Fibroblast of skin of left biceps (primary cell): ENCODE measurements around the gene CLCN3.
"Not testable (repeated sequence)": the region's sequence is repeated elsewhere in the genome, so short reads cannot be mapped to it uniquely, and the experiment has no call there.

Experiments used
- DNase-seq, 2 experiments: peaks; one replicate each; pipeline ENCODE4 v3.0.0-alpha.2; 2013; ENCODE audit warnings: low read depth in 2 of 2

CLCN3 gene

DNA sequence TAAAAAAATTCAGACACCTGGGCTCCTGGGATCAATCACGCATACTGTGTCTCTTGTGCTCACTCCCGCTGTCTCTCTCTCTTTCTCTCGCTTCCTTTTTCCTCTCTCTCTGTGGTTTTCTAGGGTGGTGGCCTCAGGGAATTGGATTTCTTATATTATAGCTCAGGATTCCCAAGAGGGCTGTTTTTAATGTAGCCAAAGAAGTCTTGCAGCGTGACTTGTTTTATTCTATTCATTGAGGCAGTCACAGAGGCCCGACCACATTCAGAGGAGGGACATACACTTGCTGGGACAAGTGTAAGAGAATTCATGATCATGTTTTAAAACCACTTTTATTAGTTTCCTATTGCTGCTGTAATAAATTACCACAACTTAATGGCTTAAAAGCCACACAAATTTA, 78.0 kb downstream of the CLCN3 start:
- DNase-seq = no peak

DNA sequence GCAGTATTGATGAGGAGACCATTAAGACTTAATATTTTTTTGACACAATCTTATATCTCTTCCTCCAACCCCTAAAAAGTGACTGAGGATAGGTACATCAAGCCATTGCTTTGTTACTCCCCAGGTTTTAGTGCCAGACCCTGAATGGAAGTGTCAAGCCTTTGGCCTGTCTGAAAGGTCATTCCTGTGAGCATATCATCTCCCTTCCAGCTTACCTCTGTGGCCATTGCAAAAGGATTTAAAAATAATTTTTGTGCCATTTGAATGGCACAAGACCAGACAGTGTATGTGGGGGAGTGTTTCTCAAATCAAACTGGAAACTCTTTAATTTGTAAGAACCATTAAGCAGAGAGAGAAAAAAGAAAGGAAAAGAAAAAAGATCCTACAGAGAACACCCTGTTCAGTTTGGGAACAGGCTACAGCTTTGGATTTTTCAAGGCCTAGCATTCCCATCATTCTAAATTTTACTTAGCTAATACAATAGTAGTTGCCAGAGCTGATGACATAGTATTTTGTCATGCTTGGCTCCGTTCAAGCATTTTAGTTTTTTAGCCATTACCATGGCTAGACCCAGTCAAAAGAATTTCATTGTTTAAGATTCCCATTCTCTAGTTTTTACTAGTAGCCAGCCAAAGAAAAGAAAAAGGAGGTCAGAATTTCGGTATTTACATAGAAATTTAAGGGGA, 87.7 kb downstream of the CLCN3 start:
- no peak for DNase-seq

DNA sequence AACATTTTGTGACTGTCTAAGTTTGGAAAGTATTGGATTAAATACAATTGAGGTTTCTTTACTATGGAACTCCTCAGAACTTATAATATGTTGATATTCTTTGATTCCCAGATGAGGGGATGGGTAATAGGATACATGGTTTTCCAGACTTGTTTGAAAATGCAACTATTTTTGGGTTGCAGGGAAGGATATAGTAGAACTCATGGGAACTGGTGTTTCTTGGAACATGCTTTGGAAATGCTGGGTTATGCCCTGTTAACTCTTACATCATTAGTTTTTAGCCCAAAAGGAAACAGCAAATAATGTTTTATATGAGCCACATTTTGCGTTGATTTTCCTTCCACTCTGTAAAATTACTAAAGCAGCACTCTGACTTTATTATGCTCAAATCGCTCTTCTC, 95.4 kb downstream of the CLCN3 start:
- no peak for DNase-seq

DNA sequence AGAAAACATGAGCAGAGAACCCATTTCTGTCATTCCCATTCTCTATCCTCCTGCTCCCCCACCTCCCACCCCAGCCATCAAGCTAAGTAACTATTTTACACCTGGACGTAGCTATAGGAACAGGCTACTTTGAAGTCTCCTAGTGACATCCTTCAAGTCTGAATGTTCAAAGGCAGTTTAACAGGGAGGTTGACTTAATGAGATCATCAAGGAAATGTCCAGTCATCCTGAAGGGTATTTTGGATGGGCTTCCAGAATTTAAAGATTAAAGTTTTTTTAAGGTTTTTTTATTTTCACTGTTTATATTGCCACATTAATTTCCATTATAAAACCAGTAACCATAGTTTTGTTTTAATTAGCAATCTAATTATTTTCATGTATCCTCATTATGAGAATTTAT, 96.3 kb downstream of the CLCN3 start:
- DNase-seq = no peak

DNA sequence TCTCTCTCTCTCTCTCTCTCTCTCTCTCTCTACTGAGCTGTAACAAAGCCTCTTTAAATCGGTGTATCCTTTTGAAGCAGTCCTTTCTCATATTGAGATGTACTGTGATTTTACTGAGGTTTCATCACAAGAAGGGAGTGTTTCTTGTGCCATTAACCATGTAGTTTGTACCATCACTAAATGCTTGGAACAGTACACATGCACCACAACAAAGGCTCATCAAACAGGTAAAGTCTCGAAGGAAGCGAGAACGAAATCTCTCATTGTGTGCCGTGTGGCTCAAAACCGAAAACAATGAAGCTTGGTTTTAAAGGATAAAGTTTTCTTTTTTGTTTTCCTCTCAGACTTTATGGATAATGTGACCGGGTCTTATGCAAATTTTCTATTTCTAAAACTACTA, 100.2 kb downstream of the CLCN3 start:
- no peak for DNase-seq

- no peak for DNase-seq
Measured at GRCh38 chr4:169723207-169723965, 103.0 kb downstream of the CLCN3 start.

DNA sequence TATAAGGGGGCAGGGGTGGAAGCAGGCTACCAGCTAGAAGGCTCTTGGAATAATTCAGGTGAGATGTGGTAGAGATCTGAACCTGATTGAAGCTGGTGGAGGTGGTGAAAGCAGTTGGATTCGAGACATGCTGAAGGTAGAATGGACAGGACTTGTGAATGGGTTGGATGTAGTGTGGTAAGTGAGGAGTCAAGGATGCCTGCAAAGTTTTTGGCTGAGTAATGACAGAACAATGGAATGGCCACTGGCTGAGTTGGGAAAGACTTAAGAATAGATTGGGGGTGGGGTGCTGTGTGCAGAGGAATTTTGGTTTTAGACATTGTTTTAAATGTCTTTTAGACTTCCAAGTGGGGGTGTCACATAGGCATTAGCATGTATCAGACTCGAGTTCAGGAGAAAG, 103.9 kb downstream of the CLCN3 start:
- peak; percentile 33 to 41 for DNase-seq

DNA sequence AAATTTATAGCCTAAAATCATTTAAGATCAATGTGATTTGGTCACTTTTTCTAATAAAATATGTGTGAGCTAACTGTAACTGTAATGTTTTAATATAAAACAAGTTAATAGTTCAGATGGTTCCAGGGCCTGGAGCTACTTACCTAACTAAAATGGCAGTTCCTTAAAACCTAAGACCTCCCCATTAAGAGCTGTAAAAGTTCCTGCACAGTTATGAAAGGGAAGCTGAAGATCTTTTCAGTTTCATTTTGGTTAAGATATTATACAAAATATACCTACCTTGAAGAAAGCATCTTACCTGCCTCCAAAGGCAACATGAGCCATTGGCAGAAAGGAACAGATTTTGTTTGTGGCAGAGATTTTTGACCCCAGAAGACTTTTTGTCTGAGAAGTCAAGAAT, 107.2 kb downstream of the CLCN3 start:
- no peak for DNase-seq

DNA sequence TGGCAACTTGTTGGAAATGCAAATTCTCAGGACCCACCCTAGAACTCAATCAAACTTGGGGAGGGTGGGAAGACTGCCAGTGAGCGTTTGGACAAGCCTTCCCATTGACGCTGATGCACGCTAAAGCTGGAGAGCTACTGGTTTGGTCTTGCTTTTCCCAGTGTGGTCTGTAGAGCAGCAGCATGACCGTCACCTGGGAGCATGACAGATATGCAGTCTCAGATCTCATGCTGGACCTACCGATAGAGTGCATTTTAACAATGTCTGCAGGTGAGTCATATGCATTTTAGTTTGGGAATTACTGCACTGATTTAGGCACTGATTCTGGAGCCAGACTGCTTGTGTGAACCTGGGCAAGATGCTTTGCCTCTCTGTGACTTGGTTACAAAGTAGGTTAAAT, 110.2 kb downstream of the CLCN3 start:
- no peak for DNase-seq

GRCh38 chr4:169738604-169739003, 118.2 kb downstream of the CLCN3 start:
- not testable (repeated sequence) for DNase-seq

DNA sequence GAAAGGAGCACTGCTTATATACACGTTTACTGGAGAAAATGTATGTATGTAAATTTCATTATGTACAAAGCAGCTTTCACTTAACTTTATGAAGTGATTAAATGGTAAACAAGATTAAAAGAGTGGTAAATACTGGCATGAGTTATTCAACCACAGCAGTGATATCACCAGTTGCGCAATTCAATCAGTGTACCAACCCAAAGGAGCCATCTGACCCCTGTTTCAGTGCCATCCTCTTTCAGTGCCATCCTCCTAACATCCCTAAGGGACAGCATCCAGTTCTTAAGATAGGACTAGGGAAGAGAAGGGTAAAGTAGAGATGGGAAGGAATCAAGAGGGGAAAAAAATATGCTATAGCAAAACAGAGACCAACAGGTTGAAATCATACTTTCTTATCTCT, 121.2 kb downstream of the CLCN3 start:
- DNase-seq = no peak

DNA sequence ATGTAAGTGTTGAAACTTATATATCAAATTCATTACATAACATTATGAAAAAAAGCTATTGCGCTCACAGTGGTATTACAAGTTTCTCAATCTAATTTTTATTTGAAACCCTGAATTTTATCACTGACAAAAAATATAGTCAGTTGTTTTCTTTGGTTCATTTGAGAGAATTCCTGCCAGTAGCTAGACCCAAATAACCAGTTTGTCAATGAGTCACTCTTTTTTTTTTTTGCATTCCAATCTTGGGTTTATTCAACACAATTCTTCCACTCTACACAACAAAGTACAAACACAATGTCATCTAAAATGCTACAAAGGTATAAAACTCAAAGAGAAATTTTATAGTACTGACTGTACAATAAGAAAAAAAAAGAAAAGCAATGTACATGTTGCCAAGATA, 124.2 kb downstream of the CLCN3 start:
- DNase-seq = no peak

DNA sequence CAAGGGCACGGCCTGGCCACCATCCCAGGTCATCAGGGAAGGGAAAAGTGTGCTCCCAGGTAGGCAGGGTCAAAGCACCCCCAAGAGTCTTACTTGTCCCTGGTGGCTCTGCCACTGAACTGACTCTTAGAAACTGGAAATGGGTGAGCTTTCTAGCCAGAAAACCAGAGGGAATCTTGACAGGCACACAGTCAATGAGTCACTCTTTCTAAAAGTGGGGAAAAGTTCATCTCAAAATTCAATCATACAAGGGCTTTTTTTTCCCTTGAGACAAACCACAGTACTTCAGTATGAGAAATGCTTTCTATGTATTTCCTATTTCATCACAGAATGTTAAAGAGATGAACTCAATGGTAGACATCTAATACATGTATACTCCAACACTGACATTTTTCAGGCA, 124.9 kb downstream of the CLCN3 start:
- peak; percentile 40 to 42 for DNase-seq

DNA sequence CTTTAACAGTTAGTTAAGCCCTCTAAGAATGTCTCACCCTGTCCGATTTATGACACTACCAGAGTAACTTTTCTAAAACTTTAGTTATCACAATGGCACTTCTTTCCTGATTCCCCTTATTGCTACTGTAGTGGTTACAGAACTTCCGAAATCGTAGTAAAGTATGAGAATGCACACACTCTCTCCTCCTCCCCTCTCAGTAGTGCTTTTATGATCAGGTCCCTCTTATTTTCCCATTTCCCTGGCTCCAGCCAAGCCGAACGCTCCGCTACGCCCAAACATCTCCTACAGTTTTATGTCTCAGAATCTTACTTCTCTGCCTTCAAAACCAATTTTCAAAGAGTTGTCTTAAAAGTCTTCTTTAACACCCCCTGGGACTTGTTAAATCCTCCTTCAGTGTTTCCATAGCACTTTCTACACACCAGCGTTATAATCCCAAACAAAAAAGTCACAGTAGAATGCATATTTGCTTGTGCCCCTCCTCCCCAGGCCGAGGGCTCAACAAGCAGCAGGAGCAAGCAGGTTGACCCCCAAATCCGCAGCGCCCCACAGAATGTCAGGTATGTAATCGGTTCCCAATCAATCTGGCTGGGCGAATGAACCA, 136.7 kb downstream of the CLCN3 start:
- DNase-seq = no peak

DNA sequence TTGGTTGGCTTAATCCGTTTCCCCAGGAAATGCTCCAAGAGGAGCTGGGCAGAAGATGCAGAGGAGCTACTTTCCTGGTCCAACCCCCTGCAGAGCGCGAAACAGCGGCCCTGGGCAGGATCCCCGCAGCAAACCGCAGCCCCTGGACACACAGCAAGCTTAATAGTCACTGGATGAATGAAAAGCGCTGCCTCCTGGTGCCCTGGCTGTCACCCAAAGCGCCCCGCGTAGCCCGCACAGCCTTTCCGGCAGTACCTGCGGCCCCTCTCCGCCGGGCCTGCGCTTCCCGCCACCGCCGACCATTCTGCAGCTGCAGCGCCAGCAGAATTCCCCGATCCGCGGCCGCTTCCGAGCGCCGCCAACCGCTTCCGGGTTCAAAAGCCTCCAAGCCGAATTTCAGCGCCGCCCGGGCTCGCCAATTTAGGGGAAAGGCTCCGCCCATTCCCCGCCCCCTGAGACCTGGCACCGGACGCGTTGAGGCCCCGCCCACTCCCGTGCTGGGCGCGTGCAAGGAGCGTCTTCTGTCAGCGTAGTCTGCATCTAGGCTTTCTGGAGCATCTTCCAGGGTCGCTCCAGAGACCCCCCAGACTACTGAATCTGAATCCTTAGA, 137.3 kb downstream of the CLCN3 start, which contains the start of gene HPF1:
HPF1 (minus strand) TSS at position 370 of the 610 bp plus-strand sequence; CDS start at position 303, 67 bp downstream.
- DNase-seq = peak; percentile 66 to 68

DNA sequence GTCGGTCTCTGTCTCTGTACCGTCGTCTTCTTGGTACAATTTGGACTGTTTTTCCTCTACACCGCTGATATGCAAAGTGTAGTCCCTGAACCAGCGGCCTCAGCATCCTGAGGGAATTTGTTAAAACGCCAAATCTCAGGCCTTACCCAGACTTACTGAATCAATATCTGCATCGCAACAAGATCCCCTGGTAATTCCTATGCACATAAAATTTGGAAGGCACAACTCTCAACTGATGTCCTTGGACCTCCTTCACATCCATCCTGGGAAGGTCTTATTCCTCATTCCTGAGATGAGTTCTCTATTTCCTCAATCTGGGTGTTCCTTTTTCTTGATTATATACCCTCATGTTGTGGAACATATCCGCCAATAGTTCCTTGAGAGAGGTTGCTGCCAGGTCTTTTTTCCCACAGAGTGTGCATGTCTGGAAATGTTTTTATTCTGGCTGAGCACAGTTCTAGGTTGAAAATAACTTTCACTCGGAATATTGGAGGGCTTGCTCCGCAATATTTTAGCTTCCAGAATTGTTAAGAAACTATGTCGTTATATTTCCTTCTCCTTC, 138.1 kb downstream of the CLCN3 start:
- DNase-seq = no peak

DNA sequence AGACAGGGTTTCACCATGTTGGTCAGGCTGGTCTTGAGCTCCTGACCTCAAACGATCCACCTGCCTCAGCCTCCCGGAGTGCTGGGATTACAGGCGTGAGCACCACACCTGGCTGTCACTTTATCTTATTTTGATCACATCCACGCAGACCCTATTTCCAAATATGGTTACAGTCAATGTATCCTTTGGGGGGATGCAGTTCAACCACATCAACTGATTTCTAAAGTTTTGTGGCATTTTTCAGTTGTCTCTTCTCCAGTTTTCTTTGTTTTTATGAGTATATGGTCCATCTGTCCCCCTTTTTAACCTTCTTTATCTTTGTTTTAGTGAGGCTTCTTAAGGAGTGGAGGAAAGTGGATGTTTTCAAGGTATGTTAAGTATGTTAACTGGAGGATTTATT, 141.5 kb downstream of the CLCN3 start:
- no peak for DNase-seq

DNA sequence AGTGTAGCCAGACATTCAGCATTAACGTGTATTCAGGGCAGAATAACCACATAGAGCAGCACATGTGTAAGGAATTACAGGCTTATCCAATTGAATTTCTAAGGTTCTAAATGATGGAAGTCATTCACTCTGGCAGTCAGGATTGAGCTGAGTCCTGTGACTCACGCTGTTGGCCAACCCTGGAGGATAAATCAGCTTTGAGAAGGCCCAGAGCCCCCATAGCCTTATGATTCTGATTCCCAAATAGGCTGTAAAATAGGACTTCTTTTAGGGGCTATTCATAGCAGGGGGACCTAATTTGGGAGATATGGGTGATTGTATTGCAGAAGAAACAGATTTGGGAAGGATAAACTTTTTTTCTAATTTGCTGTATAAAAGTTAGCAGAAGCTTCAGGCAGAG, 145.5 kb downstream of the CLCN3 start:
- DNase-seq = peak; percentile 82 to 83

- DNase-seq = no peak
Measured at GRCh38 chr4:169766741-169767140, 146.4 kb downstream of the CLCN3 start.

DNA sequence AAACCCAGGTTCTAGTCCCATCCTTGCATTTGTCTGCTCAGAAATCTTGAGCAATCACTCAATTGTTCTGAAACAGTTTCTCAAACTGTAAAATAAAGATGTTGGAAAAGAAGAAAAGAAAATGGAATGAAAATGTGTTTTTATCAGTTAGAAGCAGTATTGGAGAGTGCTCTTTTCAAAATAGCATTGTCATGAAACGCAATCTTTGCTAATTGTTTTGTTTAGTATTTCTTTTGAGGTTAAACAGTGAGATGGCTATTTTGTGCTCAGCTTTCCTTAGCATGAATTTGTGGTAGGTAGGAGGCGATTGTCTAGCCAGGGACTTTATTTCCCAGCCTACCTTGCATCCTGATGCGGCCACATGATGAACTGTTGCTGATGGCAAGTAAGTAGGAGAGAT, 148.0 kb downstream of the CLCN3 start:
- no peak for DNase-seq

DNA sequence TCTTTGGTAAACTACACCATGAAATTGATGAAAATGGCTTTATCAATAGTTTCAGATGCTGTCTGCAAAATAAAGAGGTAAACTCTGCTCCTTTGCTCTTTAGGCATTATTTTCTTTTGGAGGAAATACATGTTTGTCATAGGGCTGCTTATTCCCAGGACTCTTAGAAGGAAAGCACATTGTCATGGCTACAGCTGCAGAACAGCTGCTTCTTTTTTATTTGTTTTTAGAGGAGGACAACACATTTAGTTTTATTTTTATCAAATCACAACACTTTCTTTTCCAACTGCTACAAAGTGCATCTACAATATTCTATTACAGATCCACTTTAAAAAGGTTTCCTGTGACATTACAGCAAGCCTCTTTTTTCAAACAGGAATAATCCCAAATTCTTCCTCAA, 150.0 kb downstream of the CLCN3 start:
- no peak for DNase-seq

- not testable (repeated sequence) for DNase-seq
Measured at GRCh38 chr4:169771556-169772080, 151.2 kb downstream of the CLCN3 start.
